Measurements from ENCODE around the gene IBTK. TPM values are rescaled to one million over a fixed set of nuclear protein-coding genes. Genes with fewer than 3 reads are reported as not detected.
A peak's percentile ranks its signal among the peaks of the same experiment; 100 is the strongest.

Gene IBTK
- total RNA-seq, 1 donor from 2014 or later, result 43.1 TPM

DNA sequence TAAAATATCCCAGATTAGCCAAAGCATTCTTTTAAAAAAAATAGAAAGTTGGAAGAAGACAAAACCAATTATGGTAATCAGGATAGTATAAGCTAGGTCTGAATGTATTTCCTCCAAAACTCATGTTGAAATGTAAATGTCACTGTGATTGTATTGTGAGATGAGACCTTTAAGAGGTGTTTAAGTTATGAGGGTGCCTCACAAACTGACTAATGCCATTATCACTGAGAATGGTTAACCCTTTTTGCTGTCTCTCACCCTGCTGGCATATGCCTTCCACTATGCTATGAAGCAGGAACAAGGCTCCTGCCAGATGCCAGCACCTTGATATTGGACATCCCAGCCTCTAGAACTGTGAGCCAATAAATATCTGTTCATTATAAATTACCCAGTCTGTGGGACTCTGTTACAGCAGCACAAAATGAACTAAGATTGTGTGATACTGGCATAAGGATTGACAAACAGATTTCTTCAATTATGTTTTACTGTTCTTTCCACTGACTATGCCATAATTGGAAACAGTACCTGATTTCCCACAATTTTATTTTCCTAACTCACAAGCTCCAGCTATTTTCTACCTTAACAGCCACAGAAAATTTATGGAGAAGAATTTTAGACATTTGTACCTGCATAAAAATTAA lies 63.8 kb downstream of the IBTK start:
- Mint-ChIP-seq H3K27me3 (no peaks in the 10 kb centered on the region), H3K9me3 (no peaks in the 10 kb centered on the region), H3K36me3 (peaks cover 34% of the 10 kb centered on the region), H3K4me3 (no peak overlapping the region), H3K4me1 (ENCODE audit: unreplicated experiment) (no peaks in the 10 kb centered on the region), H3K27ac (no peak overlapping the region)
- TF ChIP-seq, protein P1, sequence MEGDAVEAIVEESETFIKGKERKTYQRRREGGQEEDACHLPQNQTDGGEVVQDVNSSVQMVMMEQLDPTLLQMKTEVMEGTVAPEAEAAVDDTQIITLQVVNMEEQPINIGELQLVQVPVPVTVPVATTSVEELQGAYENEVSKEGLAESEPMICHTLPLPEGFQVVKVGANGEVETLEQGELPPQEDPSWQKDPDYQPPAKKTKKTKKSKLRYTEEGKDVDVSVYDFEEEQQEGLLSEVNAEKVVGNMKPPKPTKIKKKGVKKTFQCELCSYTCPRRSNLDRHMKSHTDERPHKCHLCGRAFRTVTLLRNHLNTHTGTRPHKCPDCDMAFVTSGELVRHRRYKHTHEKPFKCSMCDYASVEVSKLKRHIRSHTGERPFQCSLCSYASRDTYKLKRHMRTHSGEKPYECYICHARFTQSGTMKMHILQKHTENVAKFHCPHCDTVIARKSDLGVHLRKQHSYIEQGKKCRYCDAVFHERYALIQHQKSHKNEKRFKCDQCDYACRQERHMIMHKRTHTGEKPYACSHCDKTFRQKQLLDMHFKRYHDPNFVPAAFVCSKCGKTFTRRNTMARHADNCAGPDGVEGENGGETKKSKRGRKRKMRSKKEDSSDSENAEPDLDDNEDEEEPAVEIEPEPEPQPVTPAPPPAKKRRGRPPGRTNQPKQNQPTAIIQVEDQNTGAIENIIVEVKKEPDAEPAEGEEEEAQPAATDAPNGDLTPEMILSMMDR (conservative IDR thresholded peaks at IDR 0.05), result no peak
- DNase-seq (ENCODE audit: extremely low spot score, unreplicated experiment), result no peak

DNA sequence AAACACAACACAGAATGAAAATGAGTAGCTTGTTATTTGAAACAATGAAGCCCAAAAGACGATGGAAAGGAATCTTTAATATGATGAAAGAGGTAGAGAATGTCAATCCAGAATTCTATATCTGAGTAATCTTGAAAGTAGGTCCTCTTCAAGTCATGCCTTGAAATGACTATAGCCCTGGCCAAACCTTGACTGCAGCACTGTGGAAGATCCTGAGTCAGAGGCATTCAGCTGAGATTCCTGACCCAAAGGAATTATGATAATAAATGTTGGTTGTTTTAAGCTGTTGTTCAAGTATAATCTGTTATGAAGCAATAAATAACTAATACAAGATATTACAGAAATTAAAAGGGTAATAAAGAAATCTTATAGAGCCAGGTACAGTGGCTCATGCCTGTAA lies 64.8 kb downstream of the IBTK start:
- no peaks in the 10 kb centered on the region for H3K27me3 Mint-ChIP-seq

DNA sequence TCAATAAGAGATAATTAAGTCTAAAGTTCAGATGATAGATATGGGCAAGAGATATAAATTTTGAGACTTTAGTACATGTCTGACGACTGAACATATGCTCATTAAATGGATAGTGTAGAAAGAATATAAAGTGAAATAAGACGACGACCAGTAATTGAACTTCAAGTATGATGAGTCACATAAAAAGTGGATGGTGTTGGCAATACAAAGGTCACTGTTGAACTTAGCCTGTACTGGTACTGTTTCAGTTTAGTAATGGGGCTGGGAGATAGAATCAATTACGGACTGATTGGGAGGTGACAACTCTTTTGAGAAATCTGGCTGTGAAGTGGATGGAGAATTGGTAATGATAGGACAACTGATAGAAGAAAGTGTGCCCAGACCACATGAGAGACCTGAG lies 68.1 kb downstream of the IBTK start:
- TF ChIP-seq, protein P1 (conservative IDR thresholded peaks at IDR 0.05), result no peak
- no peak overlapping the region for H3K4me3 Mint-ChIP-seq
- peaks cover 22% of the 10 kb centered on the region for H3K36me3 Mint-ChIP-seq
- no peaks in the 10 kb centered on the region for H3K9me3 Mint-ChIP-seq
- H3K27me3 Mint-ChIP-seq, result no peaks in the 10 kb centered on the region
- no peak for DNase-seq (ENCODE audit: extremely low spot score, unreplicated experiment)
- no peak overlapping the region for H3K27ac Mint-ChIP-seq
- no peaks in the 10 kb centered on the region for H3K4me1 Mint-ChIP-seq (ENCODE audit: unreplicated experiment)

More for the DNA sequence above, 64.8 kb downstream of the IBTK start:
- TF ChIP-seq, protein P1 (conservative IDR thresholded peaks at IDR 0.05), result no peak
- no peaks in the 10 kb centered on the region for H3K9me3 Mint-ChIP-seq
- no peak for DNase-seq (ENCODE audit: extremely low spot score, unreplicated experiment)
- H3K27ac Mint-ChIP-seq, result no peak overlapping the region
- peaks cover 28% of the 10 kb centered on the region for H3K36me3 Mint-ChIP-seq
- no peak overlapping the region for H3K4me3 Mint-ChIP-seq
- H3K4me1 Mint-ChIP-seq (ENCODE audit: unreplicated experiment), result no peaks in the 10 kb centered on the region

DNA sequence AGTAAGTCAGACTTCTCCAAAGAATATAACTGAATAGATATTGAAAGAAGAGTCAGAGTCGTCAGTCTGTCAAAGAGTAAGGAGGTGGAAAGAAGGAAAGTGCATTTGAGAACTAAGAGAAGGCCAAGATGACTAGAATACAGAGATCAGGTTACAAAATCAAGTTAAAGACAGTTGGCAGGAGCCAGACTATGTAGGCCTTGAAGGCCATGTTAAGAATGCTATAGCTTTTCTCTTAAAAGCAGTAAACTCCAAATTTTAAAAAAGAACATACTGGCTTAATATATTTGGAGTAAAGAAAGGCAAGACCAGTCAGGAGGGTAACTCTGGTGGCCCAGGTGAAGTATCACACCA lies 68.8 kb downstream of the IBTK start:
- H3K9me3 Mint-ChIP-seq, result no peaks in the 10 kb centered on the region
- H3K4me3 Mint-ChIP-seq, result no peak overlapping the region
- no peaks in the 10 kb centered on the region for H3K4me1 Mint-ChIP-seq (ENCODE audit: unreplicated experiment)
- H3K27me3 Mint-ChIP-seq, result no peaks in the 10 kb centered on the region
- TF ChIP-seq, protein P1 (conservative IDR thresholded peaks at IDR 0.05), result no peak
- H3K27ac Mint-ChIP-seq, result no peak overlapping the region
- peaks cover 22% of the 10 kb centered on the region for H3K36me3 Mint-ChIP-seq
- DNase-seq (ENCODE audit: extremely low spot score, unreplicated experiment), result no peak

DNA sequence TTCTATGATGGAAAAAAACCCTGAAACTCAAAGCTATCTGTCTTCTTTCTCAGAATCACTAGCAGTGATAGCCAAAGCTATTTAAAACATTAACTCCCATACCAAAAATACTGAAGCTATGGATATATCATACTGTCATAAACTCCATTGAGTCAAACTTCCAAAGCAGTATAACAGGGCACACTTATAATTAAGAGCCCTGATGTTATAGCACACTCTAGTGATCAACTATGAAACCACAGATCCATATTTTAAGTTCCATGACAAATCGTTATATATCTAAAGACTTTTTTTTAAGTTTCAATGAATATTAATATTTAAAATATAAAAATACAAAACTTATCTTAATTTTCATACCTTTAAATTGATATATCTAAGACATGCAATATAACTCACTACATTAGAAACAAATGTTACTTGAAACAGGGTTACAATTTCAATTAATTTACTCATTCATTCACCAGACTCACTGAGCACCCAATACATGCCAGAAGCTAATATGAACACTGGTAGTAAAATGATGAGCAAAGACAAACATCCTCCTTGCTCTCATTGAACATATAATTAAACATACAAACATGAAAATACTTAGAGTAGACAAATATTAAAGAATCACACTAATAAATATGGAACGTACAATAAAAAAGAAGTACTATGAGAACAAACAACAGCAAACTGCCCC lies 69.3 kb downstream of the IBTK start:
- no peaks in the 10 kb centered on the region for H3K4me1 Mint-ChIP-seq (ENCODE audit: unreplicated experiment)
- H3K27me3 Mint-ChIP-seq, result no peaks in the 10 kb centered on the region
- DNase-seq (ENCODE audit: extremely low spot score, unreplicated experiment), result no peak
- H3K4me3 Mint-ChIP-seq, result no peak overlapping the region
- no peak overlapping the region for H3K27ac Mint-ChIP-seq
- H3K9me3 Mint-ChIP-seq, result no peaks in the 10 kb centered on the region
- H3K36me3 Mint-ChIP-seq, result peaks cover 22% of the 10 kb centered on the region
- TF ChIP-seq, protein P1 (conservative IDR thresholded peaks at IDR 0.05), result peak; percentile 70
